HG03280 (cell line): ENCODE data around the gene CES4A.
"Not testable (repeated sequence)": the region's sequence is repeated elsewhere in the genome, so short reads cannot be mapped to it uniquely, and the experiment has no call there.

Experiments
- ATAC-seq: cut with Tn5 transposase; IDR thresholded peaks from one replicate; pipeline ENCODE4 v1.9.1; 2021; ENCODE audit warnings: mild to moderate bottlenecking, moderate library complexity; ENCODE audit not compliant: unreplicated experiment

The CES4A gene

GRCh38 chr16:66983033-66983432 is 5.4 kb upstream of the CES4A start:
- no peak for ATAC-seq

GRCh38 chr16:66984892-66985311 is 3.5 kb upstream of the CES4A start:
- no peak for ATAC-seq

DNA sequence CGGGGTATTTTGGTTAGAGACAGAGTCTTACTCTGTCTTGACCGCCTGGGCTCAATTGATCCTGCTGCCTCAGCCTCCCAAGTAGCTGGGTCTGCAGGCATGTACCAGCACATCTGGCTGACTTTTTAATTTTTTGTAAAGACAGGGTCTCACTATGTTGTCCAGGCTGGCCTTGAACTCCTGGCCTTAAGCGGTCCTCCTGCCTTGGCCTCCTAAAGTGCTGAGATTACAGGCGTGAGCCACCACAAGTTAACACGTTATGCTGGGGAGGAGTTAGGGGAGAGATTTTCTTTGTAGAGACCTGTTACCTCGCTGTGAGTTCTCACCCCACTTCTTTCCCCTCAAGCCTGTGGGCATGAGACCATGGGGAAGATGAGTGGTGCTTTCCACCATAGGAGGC is 1.8 kb upstream of the CES4A start:
- ATAC-seq, result no peak

DNA sequence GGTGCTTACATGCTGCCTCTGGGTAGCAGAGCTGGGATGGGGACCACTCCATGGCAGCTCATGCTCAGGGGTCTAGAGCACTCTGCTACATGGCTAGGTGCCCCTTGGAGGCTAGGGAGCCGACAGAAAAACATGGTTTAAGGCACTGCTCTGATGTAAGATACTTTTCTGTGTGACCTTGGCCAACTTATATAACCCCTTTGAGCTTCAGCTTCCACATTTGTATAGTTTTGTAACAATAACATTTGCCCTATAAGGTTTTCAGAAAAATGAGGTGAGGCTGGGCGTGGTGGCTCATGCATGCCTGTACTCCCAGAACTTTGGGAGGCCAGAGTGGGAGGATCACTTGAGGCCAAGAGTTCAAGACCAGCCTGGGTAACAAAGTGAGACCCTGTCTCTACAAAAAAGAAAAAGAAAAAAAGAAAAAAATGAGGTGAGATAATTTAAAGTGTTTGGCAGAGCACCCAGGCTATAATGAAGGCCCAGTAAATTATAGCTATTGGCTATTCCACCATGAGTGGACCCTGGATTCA is 3.2 kb downstream of the CES4A start:
- ATAC-seq, result no peak

GRCh38 chr16:66993558-66993957 is 5.2 kb downstream of the CES4A start:
- ATAC-seq, result not testable (repeated sequence)

GRCh38 chr16:66996324-66996982 is 8.1 kb downstream of the CES4A start:
- no peak for ATAC-seq

DNA sequence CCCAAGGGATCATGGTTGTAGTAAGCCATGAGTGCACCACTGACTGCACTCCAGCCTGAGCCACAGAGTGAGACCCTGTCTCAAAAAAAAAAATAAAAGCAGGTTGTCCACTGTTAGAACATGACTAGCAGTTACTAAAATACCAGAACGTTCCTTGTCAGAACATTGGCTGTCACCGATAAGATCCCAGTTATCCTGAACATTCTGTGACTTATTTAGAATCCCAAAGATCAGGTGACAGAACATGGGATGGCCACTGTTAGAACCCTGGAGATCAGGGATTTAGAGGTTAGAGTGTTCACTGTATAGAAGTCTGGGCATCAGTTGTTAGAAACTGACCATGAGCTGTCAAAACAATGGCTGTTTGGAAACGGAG is 8.6 kb downstream of the CES4A start:
- no peak for ATAC-seq

GRCh38 chr16:67000384-67001351 is 12.3 kb downstream of the CES4A start:
- ATAC-seq, result peak; percentile 45

DNA sequence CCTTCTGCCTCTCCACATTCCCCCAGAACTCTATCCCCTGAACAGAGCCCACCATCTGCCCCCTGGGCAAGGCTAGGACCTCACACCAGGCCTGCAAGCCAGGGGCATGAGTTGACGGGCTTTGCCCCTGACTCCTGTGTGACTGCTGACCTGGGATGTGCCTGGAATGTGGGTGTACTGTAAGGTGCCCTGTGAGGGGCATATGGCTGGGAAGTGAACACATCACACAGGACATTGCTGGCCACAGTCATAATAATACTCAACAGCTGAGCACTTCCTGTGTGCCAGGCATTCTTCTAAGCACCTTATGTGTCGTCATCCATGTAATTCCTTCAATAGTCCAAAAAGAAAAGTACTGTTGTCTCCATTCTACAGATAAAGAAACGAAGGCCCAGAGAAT is 13.3 kb downstream of the CES4A start:
- ATAC-seq, result no peak

- no peak for ATAC-seq
These were observed 18.7 kb downstream of the CES4A start for GRCh38 chr16:67006930-67007658.

DNA sequence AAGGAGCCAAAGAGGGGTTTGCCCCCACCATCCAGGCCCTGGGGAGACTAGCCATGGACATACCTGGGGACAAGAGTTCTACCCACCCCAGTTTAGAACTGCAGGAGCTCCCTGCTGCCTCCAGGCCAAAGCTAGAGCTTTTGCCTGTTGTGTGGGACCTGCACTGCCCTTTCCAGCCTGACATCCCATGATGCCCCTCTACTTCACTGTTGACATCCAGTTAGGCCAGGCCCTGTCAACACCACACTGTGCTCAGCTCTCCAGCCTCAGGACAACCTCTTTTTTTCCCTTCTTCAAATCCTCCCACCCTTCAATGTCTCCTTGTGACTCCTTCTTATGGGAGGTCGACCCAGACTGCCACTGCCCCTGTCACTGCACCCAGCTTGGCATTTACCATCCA is 20.8 kb downstream of the CES4A start:
- no peak for ATAC-seq

GRCh38 chr16:67011274-67011673 is 22.9 kb downstream of the CES4A start:
- ATAC-seq, result no peak

DNA sequence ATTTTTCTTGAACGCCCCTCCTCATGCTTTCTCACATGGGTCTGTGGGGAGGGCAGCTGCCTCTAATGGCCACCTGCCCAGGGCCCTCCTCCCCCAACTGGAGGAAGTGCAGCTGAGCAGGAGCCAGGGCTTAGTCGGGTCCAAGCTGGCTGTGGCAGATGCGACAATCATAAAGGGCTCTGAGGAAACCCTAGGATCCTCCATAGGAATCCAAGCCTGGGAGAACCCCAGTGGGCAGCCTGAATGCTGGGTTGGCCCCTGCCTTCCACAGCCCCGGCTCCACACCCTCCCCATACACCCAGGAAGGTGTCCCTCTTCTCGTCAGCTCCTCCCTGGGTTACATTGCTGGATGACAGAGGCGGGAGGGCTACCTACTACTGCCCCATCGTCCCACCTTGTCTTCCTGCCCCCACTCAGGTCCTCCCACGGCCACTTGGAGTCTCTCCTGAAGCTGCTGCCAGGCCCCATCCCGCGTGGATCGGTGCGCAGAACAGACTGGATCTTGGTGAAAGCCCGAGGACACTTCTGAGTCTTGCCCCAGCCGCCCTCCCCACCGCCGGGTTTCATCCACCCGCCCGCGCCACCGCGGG is 24.9 kb downstream of the CES4A start:
- ATAC-seq, result no peak

DNA sequence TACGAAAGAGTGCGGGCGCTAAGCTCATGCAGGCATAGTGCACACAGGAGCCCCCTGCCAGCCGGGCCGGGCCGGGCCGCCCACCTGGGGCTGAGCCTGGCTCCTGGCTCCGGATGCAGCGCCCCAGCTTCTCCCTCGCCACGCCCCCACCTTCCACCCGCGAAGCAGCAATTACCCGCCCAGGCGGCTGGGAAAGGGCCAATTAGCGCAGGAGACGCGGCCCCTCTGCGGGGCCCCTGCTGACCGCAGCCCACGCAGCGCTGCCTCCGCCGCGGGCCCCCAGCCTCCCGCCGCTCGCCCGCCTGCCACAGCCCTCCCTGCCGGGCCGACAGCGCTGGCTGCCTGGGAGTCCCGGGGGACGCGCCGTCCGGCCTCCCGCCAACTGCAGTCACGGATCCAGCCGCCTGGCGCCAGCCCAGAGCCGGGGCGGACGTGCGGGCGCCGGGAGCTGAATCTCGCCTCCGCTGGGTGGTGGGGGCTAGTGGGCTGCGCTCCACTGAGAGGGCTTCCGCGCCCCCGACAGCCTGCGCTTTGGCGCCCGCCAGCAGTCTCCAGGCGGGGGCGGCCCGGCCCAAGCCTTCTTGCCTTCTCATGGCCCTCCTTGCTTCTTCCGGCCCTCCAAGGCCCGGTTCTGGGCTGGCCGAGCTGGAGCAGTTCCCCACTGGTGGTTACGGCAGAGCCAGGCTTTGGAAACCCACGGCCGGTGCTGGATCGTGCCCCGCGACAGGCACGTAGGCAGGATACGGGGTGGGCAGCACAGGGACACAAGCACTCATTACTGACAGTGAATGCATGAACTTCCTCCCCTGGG is 25.6 kb downstream of the CES4A start:
- ATAC-seq, result no peak

DNA sequence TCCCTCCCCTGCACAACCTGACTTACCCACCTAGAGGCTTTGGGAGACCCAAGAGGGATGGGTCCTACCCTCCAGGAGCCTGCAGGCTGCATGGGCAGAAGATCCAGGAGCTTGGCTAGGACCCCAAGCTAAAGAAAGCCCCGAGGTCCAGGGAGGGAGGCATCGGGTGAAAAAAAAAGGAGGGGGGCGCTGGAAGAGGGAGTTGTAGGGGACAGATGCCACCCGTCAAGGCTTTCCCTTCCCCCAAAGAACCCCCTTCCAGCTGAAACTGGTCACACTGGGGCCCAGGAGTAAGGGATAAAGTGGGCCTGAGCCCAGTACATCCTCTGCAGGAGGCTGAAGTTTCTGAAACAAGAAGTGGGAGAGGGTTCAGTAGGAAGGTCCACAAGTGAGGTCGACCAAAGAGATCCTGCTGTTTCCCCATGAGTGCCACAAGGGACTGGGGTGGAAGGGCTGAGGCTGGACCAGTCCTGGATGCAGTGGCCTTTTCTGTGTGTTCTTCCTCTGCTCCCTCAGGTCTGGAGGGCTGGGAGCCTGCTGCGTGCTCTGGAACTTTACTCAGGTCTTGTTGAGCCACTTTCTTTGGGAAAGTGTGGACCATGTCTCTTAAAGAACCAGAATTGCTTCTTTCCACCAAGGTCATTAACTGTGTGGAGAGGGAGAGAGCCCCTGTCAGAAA is 26.4 kb downstream of the CES4A start:
- no peak for ATAC-seq

DNA sequence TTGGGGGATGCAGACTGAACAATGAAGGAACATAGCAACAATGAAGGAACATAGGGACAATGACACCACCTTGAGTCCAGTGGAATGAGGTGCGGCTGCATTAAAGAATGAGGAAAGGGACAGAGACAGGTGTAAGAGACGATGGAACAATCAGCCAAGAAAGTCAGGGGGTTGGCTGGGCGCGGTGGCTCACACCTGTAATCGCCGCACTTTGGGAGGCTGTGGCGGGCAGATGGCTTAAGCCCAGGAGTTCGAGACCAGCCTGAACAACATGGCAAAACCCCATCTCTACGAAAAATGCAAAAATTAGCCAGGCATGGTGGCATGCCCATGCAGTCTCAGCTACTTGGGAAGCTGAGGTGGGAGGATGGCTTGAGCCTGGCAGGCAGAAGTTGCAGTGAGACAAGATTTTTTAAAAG is 26.9 kb downstream of the CES4A start:
- no peak for ATAC-seq

DNA sequence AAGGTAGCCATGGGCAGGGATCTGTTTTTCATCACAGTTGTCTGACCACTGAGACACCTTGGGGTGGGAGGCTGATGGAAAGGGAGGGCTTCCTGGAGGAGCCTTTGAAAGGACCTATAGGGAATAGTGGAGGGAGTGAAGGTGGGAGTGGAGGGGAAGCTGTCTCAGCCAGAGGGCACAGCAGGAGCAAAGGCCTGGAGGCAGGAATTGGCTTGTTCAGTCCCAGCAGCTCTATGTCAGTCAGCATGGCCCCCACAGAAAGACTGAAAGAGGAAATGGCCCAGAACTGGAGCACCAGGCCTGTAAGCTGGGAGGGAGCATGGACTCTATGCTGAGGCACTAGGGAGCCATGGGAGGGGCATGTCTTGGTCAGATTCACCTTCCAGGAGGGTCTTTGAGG is 27.8 kb downstream of the CES4A start:
- ATAC-seq, result no peak

GRCh38 chr16:67016681-67017420 is 28.5 kb downstream of the CES4A start:
- ATAC-seq, result no peak

DNA sequence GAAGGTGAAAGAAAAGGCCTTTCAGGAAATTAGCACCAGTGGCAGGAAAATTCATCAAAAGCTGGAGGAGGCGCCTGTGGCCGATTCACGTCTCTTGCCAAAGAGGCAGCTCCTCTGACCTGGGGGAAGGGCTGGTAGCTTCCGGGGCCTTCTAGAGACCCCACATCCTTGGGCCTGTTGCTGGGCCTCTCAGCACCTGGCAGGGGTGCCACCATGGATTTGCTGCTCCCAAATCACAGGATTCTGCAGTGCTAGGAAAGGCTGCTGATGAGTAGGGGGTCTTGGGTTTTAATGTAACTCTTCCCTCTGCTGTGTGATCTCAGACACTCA is 29.0 kb downstream of the CES4A start:
- ATAC-seq, result no peak
